DMS53 treated with DMSO at 0.1 percent for 48 hours (cell line): Measurements from ENCODE around the gene NFIX.
A peak's percentile ranks its signal among the peaks of the same experiment; 100 is the strongest.
"Not testable (repeated sequence)": the region's sequence is repeated elsewhere in the genome, so short reads cannot be mapped to it uniquely, and the experiment has no call there.

Experiments used
- DNase-seq: peaks from one replicate; lab custom pipeline; 2025; ENCODE audit not compliant: unreplicated experiment; lab: John Stamatoyannopoulos, UW

The NFIX gene

DNA sequence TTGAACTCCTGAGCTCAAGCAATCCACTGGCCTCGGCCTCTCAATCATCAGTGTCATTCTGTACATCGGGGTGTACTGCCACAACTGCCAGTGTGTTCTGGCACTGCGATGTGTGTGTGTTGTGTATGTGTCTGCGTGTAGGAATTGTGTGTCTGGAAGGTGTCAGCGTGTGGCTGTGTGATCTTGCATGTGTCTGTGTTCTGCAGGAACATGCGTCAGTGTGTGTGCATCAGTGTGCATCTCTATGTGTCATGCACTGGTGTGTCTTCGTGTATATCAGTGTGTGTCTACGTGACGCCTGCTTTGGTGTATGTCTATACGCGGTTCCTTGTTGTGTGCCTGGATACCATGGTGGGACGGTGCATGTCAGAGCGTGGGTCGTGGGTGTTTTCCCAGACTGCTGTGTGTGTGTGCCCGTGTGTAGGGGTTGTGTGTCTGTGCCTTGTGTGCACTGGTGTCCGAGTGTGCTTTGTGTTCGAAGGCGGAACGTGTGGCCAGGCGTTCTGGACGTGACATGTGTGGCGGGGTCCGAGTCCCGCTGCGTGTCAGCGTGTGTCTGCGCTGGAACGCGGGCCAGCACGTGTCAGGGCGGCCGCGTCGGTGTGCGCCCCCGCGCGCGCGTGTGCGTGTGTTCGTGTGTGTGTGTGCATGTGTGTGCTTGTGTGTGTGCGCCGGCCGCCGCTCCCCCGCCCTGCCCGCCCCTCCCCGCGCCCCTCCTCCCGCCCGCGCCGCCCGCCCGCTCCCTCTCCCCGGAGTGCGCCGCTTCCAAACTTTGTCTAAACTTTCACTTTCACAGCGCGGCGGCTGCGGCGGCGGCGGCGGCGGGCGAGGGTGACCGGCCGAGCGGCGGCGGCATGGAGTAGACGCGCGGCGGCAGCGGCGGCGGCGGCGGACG is at the start of gene NFIX:
Gene NFIX, plus strand, starts transcription at position 775 of the 895 bp plus-strand sequence. CDS start 363 bp downstream, outside the sequence.
- no peak for DNase-seq

DNA sequence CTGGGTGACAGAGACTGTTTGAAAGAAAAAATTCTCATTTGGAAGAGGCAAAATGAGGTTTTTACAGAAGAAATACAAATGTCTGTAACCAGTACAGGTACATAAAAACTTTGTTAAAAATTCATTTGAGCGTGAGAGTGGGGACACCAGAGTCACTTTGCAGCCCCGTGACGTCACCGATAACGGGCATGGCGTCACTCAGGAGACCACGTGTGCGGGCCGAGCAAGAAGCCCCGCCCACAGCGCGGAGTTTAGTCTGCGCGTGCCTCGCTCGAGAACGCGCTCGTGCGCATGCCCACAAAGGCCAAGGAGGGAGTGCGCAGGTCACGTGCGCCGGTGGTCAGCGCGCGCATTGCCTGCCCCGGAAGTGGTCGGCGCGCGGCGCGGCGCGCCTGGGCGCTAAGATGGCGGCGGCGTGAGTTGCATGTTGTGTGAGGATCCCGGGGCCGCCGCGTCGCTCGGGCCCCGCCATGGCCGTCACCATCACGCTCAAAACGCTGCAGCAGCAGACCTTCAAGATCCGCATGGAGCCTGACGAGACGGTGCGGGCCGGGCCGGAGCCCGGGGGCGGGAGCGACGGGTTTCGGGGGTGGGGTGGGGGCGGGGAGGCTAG is 49.7 kb upstream of the NFIX start, which contains the start of gene RAD23A:
Gene RAD23A, plus strand, starts transcription at position 384 of the 613 bp plus-strand sequence. Its CDS starts 87 bp downstream, at position 471.
- peak; percentile 85 for DNase-seq

DNA sequence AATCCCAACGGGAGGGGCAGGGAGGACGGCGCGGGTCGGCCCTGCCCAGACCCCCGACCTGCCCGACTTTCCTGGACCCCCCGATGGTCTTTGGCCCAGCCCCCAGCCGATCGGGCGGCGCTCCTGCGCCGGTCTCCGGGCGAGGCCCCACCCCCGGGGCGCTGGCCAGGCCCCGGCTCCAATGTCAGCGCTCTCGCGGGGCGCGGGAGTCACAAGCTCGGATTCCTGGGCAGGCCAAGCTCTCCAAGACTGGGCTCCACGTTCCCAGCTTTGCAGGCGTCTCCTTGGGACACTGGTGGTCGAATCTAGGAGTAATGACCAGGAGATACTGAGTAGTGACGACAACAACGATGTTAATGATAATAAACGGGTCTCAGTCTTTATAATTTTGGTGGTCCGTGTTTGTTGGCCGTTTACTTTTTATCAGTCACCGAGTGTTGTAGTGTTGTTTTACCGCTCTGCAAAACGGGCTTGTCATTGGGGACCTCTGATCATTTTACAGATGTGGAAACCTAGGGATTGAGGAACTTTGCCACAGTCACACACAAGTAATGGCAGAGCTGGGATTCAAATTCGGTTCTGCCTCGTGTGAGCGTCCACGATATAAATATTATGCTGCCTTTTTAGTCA is 49.1 kb upstream of the NFIX start:
- DNase-seq, result peak; percentile 22

DNA sequence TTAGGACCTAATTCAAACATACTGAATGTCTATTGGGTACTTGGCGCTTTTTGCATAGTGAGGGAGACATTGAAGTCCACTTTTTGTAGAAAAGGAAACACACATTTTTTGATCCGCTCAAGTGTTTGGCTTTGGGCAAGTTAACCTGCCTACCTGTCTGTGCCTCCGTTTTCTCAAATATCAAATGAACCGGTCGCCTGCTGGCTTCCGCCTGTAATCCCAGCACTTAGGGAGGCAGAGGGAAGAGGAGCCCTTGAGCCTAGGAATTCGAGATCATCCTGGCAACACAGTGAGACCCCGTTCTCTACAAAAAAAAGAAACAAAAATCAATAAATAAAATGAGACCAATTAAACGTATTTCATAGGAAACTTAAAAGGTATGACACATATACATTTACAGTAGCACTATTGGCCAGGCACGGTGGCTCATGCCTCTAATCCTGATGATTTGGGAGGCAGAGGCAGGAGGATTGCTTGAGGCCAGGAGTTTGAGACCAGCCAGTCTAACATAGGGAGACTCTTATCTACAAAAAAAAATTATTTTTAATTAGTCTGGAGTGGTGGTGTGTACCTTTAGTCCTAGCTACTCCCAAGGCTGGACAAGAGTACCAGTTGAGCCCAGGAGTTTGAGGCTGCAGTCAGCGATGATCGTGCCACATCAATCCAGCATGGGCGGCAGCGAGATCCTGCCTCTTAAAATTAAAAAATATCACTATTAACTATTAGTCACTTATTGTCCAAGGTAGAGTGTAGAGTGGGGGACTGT is 48.4 kb upstream of the NFIX start:
- no peak for DNase-seq

DNA sequence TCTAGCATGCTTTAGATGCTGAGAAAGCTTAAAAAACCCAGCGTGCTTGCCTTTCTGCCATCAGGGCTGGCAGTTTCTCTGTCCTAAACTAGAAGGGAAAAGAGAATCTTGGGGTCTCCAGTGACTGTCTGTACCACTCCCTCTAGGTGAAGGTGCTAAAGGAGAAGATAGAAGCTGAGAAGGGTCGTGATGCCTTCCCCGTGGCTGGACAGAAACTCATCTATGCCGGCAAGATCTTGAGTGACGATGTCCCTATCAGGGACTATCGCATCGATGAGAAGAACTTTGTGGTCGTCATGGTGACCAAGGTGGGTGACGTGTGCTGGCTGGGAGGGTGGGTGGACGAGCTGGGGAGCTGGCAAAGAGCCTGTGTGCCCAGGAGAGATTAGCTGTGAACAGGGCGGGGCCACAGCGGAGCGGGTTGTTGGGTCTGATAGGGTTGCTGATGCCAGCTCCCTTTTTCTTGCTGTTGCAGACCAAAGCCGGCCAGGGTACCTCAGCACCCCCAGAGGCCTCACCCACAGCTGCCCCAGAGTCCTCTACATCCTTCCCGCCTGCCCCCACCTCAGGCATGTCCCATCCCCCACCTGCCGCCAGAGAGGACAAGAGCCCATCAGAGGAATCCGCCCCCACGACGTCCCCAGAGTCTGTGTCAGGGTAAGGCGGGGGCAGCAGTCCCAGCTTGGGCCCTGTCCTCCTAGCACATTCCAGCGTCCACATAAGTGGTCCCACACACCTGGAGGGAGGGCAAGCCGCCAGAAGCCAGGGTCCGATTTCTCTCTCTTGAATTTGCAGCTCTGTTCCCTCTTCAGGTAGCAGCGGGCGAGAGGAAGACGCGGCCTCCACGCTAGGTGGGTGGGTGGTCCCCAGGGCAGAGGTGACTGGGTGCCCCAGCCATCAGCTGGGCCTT is 47.3 kb upstream of the NFIX start:
- no peak for DNase-seq

DNA sequence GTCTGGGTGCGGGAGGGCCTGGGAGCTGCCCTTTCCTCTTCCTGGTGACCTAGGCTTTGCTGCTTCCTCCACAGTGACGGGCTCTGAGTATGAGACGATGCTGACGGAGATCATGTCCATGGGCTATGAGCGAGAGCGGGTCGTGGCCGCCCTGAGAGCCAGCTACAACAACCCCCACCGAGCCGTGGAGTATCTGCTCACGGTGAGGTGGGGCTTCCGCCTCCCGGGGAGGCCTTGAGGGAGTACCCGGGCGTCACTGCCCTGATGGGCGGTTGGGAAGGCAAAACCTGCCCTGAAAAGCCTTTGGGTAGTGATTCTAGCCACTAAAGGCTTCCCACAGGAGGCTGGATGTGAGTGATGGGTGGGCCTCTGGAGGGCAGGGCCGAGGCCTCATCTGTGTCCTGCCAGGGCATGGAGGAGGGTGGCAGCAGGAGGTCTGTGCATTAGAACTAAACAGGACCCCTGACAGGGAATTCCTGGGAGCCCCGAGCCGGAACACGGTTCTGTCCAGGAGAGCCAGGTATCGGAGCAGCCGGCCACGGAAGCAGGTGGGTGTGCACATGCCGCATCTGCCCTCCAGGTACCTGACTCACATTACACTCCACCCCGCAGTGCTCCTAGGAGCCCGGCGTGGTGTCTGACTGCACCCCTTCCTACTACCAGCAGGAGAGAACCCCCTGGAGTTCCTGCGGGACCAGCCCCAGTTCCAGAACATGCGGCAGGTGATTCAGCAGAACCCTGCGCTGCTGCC is 46.5 kb upstream of the NFIX start:
- DNase-seq, result no peak

DNA sequence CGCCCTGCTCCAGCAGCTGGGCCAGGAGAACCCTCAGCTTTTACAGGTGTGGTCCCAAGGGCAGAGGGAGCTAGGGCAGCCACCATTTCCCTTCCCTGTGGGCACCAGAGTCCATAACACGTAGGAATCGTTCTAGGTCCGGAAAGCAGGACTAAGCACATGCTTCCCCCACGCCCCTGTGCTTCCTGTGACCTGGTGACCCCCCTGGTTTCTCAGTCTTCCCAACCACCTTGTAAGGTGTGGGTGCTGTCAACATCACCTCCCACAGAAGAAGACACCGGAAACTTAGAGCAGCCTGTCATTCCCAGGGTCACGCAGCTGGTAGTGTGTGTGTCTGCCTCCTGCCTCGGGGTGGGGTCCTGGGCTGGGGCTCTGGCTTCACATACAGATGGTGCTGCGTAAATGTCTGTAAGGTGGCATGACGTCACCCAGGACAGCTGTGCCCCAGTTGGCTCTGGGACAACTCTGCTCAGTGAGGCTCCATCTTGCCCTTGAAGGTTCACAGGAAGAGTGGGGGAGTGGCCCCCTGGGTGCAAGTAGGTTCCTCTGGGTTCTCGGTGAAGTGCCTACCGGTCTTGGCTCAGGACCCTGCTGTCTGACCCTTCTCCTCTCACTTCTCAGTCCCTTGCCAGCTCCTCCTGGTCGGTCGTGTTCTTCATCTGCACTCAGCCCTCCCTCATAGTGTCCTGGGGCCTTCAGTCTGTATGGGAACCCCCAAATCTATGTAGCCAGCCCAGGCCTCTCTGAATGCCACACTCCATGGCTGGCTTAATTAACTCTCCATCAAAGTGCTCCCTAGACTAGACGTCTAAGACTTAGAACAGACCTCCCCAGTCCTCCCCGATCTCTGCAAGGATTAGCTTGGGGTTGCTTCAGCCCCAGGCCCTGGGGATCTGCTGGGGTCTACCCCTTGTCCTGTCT is 45.7 kb upstream of the NFIX start:
- no peak for DNase-seq

DNA sequence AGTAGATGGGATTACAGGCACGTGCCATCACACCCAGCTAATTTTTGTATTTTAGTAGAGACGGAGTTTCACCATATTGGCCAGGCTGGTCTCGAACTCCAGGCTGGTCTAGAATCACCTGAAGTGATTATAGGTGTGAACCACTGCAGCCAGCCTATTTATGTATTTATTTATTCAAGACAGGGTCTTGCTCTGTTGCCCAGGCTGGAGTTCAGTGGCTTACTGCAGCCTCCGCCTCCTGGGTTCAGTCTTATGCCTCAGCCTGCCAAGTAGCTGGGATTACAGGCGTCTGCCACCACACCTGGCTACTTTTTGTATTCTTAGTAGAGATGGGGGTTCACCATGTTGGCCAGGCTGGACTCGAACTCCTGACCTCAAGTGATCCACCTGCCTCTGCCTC is 43.2 kb upstream of the NFIX start:
- not testable (repeated sequence) for DNase-seq

DNA sequence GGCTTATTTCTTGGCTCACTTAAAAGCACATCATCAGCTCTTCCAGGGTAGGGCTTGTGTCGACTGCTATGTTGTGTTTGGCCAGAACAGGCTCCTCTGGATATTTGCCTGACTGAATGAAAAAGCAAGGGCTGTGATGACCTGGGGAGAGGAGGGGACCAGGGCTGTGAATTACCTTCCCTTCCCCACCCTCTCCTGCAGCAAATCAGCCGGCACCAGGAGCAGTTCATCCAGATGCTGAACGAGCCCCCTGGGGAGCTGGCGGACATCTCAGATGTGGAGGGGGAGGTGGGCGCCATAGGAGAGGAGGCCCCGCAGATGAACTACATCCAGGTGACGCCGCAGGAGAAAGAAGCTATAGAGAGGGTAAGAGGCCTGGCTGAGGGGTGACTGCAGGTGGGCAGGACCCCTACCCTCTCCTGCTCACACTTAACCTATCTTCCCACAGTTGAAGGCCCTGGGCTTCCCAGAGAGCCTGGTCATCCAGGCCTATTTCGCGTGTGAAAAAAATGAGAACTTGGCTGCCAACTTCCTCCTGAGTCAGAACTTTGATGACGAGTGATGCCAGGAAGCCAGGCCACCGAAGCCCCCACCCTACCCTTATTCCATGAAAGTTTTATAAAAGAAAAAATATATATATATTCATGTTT is 42.7 kb upstream of the NFIX start:
- no peak for DNase-seq

DNA sequence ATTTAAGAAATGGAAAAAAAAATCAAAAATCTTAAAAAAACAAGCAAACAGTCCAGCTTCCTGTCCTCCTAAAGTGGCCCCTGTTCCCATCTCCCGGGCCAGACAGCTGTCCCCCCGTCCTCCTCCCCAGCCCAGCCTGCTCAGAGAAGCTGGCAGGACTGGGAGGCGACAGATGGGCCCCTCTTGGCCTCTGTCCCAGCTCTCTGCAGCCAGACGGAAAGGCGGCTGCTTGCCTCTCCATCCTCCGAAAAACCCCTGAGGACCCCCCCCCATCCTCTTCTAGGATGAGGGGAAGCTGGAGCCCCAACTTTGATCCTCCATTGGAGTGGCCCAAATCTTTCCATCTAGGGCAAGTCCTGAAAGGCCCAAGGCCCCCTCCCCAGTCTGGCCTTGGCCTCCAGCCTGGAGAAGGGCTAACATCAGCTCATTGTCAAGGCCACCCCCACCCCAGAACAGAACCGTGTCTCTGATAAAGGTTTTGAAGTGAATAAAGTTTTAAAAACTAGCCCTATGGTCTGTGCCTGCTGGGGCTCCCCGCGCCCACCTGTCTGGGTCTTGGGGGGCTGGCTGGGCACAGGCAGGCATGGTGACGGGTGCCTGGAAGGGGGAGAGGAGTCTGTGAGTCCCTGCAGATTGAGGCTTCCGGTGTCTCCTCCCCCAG is 42.0 kb upstream of the NFIX start:
- no peak for DNase-seq

DNA sequence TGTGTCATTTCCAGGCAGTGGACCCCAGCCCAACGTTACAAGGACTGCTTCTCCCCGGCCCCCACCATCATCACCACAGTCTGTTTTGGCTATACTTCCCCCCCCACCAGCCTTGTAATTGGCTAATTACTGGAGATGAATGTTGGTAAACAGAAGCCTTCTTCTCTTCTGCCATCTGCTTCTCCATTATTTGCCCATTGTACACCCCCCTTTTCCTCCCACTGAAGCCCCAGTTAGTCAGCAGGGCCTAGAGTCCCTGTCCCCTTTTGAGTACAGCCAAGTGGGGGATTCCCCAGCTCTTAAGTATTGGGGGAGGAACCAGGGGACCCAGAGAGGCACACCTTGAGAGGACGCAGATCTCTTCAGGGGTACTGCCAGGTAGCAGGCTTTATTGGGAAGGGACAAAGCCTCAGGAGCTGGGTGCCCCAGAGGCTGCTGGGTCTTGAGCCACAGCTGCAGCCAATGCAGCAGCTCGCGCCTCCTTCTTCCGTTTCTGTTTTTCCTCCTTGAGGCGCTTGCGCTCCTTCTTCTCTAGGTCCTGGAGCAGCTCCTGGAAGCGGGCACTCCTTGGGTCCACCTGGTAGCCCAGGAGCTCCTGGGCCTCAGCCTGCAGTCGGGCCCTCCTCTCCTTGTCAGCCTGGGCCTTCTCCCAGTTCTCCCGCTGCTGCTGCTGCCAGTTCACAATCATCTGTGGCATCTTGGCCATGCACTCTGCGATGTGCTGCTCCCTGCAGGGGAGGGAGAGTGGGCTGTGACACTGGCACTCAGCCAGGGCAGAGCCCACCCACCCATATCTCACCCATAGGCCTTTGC is 41.3 kb upstream of the NFIX start:
- no peak for DNase-seq

DNA sequence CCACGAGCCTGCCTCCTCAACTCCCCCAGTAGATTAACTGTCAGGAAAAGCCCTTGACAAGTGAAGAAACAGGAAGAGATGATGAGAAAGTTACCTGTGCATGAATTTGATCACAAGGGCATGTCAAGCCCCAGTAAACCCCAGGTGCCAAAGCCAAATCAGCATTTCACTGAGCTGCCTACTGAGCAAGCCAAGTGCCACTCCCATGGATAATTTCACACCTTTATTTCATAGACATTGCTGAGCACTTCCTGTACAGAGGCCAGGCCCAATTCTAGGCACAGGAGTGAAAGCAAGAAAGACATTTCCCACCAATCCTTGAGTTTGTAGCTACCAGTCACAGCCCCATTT is 40.7 kb upstream of the NFIX start:
- DNase-seq, result no peak

DNA sequence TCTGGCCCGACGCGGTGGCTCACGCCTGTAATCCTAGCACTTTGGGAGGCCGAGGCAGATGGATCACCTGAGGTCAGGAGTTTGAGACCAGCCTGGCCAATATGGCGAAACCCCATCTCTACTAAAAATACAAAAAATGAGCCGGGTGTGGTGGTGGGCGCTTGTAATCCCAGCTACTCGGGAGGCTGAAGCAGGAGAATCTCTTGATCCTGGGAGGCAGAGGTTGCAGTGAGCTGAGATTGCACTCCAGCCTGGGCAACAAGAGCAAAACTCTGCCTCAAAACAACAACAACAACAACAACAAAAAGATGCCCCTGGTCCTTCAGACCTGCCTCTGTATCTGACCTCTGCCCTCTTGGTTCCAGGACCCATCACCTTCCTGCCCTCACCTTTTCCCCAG is 39.7 kb upstream of the NFIX start:
- not testable (repeated sequence) for DNase-seq

DNA sequence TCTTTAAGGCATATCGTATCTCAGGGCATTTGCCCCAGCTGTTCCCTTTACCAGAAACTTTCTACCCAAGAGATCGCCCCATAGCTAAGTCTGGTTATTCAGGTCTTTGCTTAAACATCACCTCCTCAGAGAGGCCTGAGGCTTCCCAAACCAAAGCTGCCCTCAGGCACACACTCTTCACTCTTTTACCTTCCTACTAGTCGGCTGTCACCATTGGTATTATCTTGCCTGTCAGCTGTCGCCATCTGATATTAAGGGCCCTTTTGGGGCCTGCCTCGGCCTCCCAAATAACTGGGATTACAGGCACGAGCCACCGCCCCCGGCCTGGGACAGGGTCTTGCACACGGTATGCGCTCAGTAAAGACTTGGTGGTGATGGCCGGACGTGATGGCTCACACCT is 39.3 kb upstream of the NFIX start:
- no peak for DNase-seq

DNA sequence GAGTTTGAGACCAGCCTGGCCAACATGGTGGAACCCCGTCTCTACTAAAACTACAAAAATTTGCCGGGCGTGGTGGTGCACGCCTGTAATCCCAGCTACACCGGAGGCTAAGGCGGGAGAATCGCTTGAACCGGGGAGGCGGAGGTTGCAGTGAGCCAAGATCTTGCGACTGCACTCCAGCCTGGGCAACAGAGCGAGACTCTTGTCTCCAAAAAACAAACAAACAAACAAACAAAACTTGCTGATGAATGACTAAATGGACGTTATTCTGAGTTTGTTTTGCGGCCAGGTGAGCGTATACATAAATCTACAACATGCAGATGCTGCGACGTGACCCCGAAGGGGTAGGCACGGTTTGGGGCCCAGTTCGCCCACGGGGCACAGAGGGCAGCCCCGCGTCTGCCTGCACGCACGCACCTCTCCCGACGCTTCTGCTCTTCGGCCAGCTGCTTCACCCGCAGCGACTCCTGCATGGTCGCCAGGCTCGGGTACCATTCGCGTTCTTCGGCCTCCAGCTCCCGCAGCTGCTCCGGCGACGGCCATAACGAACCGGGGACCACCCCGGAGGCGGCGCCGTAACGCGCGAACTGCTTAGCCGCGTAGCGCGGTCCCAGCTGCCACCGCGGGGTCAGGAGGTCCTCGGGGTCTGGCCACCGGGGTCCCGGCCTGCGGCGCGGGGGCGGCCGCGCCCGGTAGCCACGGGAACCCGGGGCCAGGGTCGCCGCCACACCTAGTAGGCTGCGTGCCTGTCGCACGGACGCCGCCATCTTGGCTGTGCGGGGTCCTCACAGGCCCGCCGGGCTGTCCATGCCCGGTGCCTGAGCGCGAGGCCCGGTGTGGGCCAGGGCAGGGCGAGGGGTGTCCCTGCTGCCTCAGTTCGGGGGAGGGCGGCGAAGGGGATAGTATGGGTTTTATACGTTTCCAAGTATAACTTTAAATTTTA is 38.6 kb upstream of the NFIX start, which contains the start of gene GADD45GIP1:
Gene GADD45GIP1, minus strand, starts transcription at position 778 of the 943 bp plus-strand sequence. Its CDS starts 11 bp downstream, at position 767.
- DNase-seq, result peak; percentile 66
